GM18505 (cell line): ENCODE measurements around the gene RAB15.

Source experiments
- ATAC-seq: cut with Tn5 transposase; IDR thresholded peaks from one replicate; pipeline ENCODE4 v1.9.1; 2021; ENCODE audit not compliant: unreplicated experiment
- POLR2A ChIP-seq: IDR thresholded peaks from 4 replicates; pipeline ENCODE4 v1.6.1; 2011; ENCODE audit warnings: borderline replicate concordance; ENCODE audit not compliant: insufficient read depth, insufficient read length; ENCODE audit errors: extremely low read depth

Gene RAB15

DNA sequence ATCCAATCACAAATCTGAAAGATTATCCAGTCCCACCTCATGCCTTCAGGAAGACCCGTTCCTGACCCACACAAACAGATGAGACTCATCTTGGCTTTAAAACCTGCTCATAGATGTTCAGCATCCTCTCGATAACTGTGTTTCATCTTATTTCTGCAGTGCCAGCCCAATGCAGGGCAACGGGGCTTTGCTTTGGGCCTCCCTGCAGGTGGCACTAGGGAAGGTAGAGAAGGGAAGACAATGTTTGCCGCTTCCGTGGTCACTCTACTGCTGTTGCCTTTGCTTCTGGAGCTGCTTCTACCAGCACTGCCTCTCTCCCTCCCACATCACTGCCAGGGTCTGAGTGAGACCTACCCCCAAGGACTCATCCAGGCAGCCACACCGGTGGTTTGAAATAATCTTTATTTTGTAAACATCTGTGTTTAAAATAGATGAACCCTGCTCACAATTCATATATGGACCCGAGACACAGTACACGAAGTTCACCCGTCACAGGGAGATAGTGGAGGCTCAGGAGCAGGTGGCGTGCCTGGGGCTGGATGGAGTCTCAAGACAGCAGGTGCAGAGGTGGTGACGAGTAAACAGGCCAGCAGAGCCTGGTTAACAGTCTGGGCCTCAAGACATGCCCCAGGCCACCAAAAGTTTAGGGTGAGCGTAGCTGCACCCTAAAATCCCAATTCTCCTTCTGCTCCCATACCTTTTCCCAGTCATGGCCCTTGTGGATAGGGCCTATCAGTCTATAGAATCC is 26.5 kb downstream of the RAB15 start:
- no peak for TF ChIP-seq POLR2A
- no peak for ATAC-seq

- no peak for ATAC-seq
- no peak for TF ChIP-seq POLR2A
Observed at GRCh38 chr14:64944861-64945260, 27.3 kb downstream of the RAB15 start.

- no peak for TF ChIP-seq POLR2A
- ATAC-seq: no peak
Observed at GRCh38 chr14:64944041-64944440, 28.1 kb downstream of the RAB15 start.

DNA sequence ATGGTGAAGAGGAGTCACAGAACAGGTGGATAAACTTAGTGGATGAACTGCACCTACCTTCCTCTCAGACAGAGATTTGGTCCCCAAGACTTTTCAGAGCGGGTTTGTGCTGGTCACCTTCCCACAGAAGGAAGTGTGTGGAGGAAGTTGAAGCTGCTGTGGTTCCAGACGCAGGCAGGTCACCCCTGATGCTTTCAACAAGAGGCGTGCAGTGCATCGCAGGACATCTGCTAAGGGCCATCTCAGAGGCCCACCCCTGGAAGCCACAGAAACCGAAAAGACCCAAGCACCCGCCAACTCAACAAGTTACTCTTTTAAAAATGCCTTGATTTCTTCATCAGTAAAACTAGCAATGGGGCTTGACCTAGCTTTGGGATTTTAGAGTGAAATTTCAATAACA is 28.6 kb downstream of the RAB15 start:
- ATAC-seq: no peak
- no peak for TF ChIP-seq POLR2A

DNA sequence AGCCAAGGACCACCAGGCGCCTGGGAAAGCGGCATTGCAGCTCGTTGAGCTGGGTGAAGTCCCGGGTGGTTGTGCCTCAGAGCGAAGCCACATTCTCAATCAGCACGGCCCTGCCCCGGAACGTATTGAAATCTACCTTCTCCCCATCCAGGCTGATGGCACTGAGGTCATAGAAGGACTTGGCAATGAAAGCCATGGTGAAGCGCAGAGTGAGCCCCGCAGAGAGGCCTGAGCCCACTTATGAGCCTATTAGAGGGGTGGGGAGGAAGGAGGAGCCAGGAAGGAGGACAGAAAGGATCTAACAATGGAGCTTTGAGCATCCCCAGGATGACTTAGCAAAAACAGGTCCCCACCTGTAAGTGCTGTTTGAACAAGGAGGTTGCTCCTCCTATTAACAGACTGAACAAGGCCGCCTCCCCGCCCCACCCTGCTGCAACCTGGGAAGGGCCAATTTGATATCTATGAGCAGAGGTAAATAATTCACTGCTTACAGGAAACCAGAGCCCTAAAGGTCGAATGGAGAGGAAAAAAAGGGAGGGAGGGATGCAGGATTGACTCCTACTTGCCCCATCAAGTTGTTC is 29.5 kb downstream of the RAB15 start, which contains the start of gene GPX2:
Gene GPX2 (minus strand): TSS at position 215 of the 581 bp plus-strand sequence. CDS start 19 bp downstream, at position 196.
- no peak for TF ChIP-seq POLR2A
- ATAC-seq: no peak

GRCh38 chr14:64940336-64940910 is 31.7 kb downstream of the RAB15 start:
- ATAC-seq: no peak
- TF ChIP-seq POLR2A: no peak

DNA sequence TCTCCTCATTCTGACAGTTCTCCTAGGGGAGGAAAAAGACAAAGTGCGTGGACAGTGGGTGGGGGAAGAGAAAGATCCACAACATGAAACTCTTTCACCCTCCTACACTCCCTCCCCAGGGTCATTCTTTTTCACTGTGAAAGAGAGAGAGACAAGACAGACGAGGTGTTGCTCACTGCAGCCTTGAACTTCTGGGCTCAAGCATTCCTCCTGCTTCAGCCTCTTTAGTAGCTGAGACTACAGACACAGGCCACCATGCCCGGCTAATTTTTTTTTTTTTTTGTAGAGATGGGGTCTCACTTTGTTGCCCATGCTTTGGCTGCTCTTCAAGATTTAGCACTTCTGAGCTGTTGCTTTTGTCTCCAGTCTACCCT is 32.3 kb downstream of the RAB15 start:
- TF ChIP-seq POLR2A: no peak
- no peak for ATAC-seq

- no peak for ATAC-seq
- TF ChIP-seq POLR2A: no peak
Observed at GRCh38 chr14:64938972-64939816, 32.9 kb downstream of the RAB15 start.

- no peak for ATAC-seq
- no peak for TF ChIP-seq POLR2A
Observed at GRCh38 chr14:64937821-64938193, 34.3 kb downstream of the RAB15 start.

DNA sequence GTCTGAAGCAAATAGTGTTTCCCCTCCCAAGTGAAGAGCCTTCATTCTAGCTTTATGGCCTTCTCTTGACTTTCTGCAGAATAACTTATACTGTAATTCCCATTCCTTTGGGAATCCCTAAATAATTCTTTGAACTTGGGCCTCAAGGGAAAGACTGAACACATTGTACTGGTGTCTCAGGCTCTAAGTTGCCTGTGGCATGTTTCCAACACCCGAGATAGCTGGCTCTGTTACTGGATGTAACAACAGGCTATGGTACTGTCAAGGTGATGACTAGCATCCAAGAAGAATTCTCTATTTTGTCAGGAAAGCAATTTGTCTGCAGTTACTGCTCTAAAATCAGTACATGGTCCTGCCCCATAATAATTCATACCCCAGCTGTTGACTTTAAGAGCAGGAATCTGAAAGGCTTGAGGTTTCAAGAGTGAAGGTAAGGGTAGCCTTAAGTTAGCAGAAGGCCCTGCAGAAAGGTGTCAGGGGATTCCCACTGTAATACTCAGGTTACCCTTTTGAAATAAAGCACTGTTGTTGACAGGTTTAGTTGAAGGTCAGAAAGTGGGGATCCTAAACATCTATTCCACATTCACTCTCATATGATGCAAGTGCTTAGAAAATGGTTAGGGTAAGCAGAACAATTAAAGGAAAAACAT is 34.8 kb downstream of the RAB15 start:
- TF ChIP-seq POLR2A: no peak
- no peak for ATAC-seq

- TF ChIP-seq POLR2A: no peak
Observed at GRCh38 chr14:64935508-64935907, 36.6 kb downstream of the RAB15 start.

DNA sequence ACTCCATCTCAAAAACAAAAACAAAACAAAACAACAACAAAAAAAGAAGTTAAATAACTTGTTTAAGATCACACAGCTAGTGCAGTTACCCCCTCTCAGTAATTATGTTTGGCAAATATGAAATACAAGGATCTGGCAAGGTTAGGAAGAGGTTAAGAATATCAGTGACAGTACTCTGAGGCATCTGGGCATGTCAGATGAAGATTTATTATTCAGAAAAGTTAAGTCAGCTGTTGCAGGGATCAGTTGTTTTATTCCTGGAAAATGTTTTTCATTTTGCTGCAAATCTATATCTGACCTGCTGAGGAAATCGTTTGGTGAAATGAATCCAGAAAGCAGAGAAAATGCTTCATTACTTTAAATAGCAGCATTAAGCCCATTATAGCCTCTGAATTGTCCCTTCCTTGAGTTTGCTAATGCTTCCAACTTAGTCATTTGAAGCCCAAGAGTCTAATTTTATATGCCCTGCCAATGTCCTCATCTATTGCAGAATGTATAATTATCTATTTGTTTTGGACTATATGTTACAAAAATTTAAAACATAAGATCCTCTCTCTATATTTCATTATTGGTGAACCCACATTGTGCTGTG is 37.7 kb downstream of the RAB15 start:
- no peak for TF ChIP-seq POLR2A
- ATAC-seq: no peak

More at GRCh38 chr14:64935508-64935907, 36.6 kb downstream of the RAB15 start:
- ATAC-seq: no peak
